Thyroid gland (tissue), 4 donors: ENCODE data around the gene PRELP.

Experiments used
- CTCF ChIP-seq, 6 experiments: fragments of 200-600 bp in 3 of 6; fragments of 450-650 bp in 3 of 6; sonication (generic) in 3 of 6; IDR thresholded peaks; one replicate each; pipeline ENCODE4 v1.5.1; 2016 to 2019; ENCODE audit warnings: antibody characterized with exemption in 6 of 6, mild to moderate bottlenecking in 2 of 6, inconsistent platforms in 1 of 6, moderate library complexity in 1 of 6
- POLR2A ChIP-seq, 2 donors: fragments of 450-650 bp; IDR thresholded peaks; one replicate each; pipeline ENCODE4 v1.6.1; 2017; ENCODE audit warnings: antibody characterized with exemption in 2 of 2, mild to moderate bottlenecking in 2 of 2, moderate library complexity in 1 of 2

- no peak for TF ChIP-seq POLR2A (IDR thresholded peaks at IDR 0.05)
- TF ChIP-seq CTCF (IDR thresholded peaks at IDR 0.05): no peak
Observed at GRCh38 chr1:203444171-203444576, 31.4 kb upstream of the PRELP start.
